SU-DHL-6 (cell line): ENCODE measurements around the gene MAP3K19.

ENCODE experiments used
- EZH2phosphoT487 ChIP-seq: fragments of 200-600 bp; sonication (generic), shearing (Covaris generic); conservative IDR thresholded peaks from 2 replicates; pipeline ENCODE4 v1.6.1; 2018; ENCODE audit warnings: mild to moderate bottlenecking, antibody characterized with exemption, low read length, moderate library complexity, mixed read lengths
- TF ChIP-seq, protein P1 (sequence below): fragments of 200-600 bp; sonication (generic); IDR thresholded peaks from one replicate; pipeline ENCODE4 v1.5.1; 2017; ENCODE audit warnings: antibody characterized with exemption, mild to moderate bottlenecking, low read length, moderate library complexity; ENCODE audit not compliant: insufficient read depth, poor library complexity, severe bottlenecking

DNA sequence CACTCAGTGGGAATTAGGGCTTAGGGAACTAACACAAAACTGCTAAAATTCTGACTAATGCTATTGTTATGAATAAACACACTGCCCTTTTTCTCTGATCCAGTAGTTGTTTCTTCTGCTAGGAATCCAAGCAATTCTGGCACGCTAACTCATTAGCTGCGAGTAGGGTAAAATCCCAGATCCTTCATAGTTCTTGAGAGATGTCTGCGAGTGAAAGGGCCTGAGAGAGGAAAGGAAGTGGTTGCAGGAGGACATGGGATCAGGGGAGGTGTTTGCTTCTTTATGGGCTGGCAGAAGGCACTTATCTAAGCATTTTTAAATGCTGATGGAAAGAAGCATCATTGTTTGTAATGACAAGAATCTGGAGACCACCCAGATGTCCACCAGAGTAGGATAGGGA lies 9.4 kb downstream of the MAP3K19 start:
- TF ChIP-seq, protein P1, sequence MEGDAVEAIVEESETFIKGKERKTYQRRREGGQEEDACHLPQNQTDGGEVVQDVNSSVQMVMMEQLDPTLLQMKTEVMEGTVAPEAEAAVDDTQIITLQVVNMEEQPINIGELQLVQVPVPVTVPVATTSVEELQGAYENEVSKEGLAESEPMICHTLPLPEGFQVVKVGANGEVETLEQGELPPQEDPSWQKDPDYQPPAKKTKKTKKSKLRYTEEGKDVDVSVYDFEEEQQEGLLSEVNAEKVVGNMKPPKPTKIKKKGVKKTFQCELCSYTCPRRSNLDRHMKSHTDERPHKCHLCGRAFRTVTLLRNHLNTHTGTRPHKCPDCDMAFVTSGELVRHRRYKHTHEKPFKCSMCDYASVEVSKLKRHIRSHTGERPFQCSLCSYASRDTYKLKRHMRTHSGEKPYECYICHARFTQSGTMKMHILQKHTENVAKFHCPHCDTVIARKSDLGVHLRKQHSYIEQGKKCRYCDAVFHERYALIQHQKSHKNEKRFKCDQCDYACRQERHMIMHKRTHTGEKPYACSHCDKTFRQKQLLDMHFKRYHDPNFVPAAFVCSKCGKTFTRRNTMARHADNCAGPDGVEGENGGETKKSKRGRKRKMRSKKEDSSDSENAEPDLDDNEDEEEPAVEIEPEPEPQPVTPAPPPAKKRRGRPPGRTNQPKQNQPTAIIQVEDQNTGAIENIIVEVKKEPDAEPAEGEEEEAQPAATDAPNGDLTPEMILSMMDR = no peak
- TF ChIP-seq EZH2phosphoT487 = no peak
